GM18868 (cell line): ENCODE data around the gene SLC2A1.

Experiments used
- ATAC-seq: cut with Tn5 transposase; IDR thresholded peaks from one replicate; pipeline ENCODE4 v1.9.1; 2021; ENCODE audit warnings: mild to moderate bottlenecking, moderate library complexity; ENCODE audit not compliant: unreplicated experiment

The SLC2A1 gene

GRCh38 chr1:42981255-42981805 lies 22.7 kb upstream of the SLC2A1 start:
- no peak for ATAC-seq

- ATAC-seq, result no peak
Observed at GRCh38 chr1:42979896-42980800, 21.5 kb upstream of the SLC2A1 start.

GRCh38 chr1:42979036-42979430 lies 20.4 kb upstream of the SLC2A1 start:
- ATAC-seq, result no peak

- ATAC-seq, result no peak
Observed at GRCh38 chr1:42978317-42979035, 19.8 kb upstream of the SLC2A1 start.

GRCh38 chr1:42977653-42978052 lies 19.0 kb upstream of the SLC2A1 start:
- ATAC-seq, result no peak

- no peak for ATAC-seq
Observed at GRCh38 chr1:42975561-42976225, 17.0 kb upstream of the SLC2A1 start.

GRCh38 chr1:42974767-42975437 lies 16.2 kb upstream of the SLC2A1 start:
- no peak for ATAC-seq

GRCh38 chr1:42973799-42974198 lies 15.1 kb upstream of the SLC2A1 start:
- ATAC-seq, result no peak

GRCh38 chr1:42973286-42973685 lies 14.6 kb upstream of the SLC2A1 start:
- no peak for ATAC-seq

GRCh38 chr1:42971841-42972291 lies 13.2 kb upstream of the SLC2A1 start:
- no peak for ATAC-seq

GRCh38 chr1:42970143-42970542 lies 11.5 kb upstream of the SLC2A1 start:
- no peak for ATAC-seq

GRCh38 chr1:42968654-42969053 lies 10.0 kb upstream of the SLC2A1 start:
- ATAC-seq, result no peak

- ATAC-seq, result no peak
Observed at GRCh38 chr1:42966688-42967612, 8.3 kb upstream of the SLC2A1 start.

- no peak for ATAC-seq
Observed at GRCh38 chr1:42965378-42965777, 6.7 kb upstream of the SLC2A1 start.

- no peak for ATAC-seq
Observed at GRCh38 chr1:42964044-42964812, 5.6 kb upstream of the SLC2A1 start.

- ATAC-seq, result no peak
Observed at GRCh38 chr1:42963378-42964043, 4.8 kb upstream of the SLC2A1 start.

- no peak for ATAC-seq
Observed at GRCh38 chr1:42962641-42963377, 4.1 kb upstream of the SLC2A1 start.
